ENCODE data around the gene UBE2E1.

- TF ChIP-seq CTCF (conservative IDR thresholded peaks at IDR 0.05; ENCODE audit: low read depth, low read length) (no peak), POLR2A (IDR thresholded peaks at IDR 0.05; ENCODE audit: low read depth, low read length) (no peak), ELK1 (IDR thresholded peaks at IDR 0.05; ENCODE audit: borderline replicate concordance, low read depth, low read length) (no peak), USF2 (IDR thresholded peaks at IDR 0.05; ENCODE audit: low read depth, low read length) (no peak), SMC3 (IDR thresholded peaks at IDR 0.05; ENCODE audit: low read depth, low read length) (no peak), FOS (IDR thresholded peaks at IDR 0.05; ENCODE audit: low read depth, low read length) (no peak), MXI1 (IDR thresholded peaks at IDR 0.05; ENCODE audit: borderline replicate concordance, low read depth, low read length) (no peak), RFX5 (IDR thresholded peaks at IDR 0.05; ENCODE audit: low read depth, low read length) (no peak), RCOR1 (IDR thresholded peaks at IDR 0.05; ENCODE audit: insufficient replicate concordance, low read length) (no peak), RAD21 (IDR thresholded peaks at IDR 0.05; ENCODE audit: low read length) (no peak), BHLHE40 (IDR thresholded peaks at IDR 0.05; ENCODE audit: low read depth, low read length) (no peak), MAZ (IDR thresholded peaks at IDR 0.05; ENCODE audit: borderline replicate concordance, low read depth, low read length) (no peak)
Observed at GRCh38 chr3:23829242-23829934, 23.6 kb downstream of the UBE2E1 start.
